T-helper 9 cell (primary cell): ENCODE results near the gene CYP3A4.
"Not testable (repeated sequence)": the region's sequence is repeated elsewhere in the genome, so short reads cannot be mapped to it uniquely, and the experiment has no call there.

Source experiments
- DNase-seq: peaks from one replicate; pipeline ENCODE4 v3.0.0-alpha.2; 2020

CYP3A4 gene

DNA sequence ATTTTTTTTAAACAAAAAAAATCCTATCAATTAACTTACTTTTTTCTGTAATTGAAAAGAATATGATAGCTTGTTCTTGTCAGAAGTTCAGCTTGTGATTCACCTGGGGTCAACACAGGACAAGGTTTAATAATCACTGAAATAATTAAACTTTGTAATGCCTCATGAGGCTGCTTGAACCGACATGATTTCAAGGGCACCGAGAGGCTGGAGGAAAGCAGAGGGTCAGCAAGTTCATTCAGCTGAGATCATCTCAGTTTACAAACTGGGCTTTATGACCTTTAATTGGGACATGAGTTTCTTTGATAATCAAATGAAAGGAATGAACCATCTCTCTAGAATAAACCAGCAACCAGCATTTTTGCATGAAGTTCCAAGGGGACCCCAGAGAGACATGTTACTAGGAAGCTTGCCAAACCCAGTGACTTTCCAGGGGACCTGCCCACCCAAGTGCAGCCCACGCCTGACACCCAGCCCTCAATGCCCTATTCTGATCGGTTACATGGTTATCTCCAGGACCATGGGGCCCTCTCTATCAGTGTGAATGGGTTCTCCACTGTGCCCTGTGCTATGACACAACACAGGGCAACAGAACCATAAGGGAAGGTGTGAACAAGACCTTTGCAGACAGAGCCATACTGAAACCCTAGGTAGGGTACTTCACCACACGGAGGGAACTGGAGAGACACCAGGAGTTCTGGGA lies 7.8 kb upstream of the CYP3A4 start:
- no peak for DNase-seq

DNA sequence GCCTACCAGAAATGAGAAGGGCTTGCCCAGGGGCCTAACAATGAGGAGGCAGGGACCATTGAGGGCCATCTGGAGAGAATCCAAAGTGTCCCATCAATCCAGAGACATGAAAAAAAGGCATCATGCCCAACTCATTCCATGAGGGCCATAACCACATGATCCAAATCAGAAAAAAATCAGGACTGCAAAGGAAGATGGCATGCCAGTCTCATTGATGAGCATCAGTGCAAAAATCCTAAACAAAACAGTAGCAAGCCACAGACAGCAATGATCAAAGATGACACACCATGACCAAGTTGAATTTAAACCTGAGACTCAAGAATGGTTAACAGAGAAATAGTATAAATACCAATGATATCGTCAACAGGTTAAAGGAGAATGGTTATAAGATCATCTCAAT lies 7.0 kb upstream of the CYP3A4 start:
- DNase-seq = no peak

DNA sequence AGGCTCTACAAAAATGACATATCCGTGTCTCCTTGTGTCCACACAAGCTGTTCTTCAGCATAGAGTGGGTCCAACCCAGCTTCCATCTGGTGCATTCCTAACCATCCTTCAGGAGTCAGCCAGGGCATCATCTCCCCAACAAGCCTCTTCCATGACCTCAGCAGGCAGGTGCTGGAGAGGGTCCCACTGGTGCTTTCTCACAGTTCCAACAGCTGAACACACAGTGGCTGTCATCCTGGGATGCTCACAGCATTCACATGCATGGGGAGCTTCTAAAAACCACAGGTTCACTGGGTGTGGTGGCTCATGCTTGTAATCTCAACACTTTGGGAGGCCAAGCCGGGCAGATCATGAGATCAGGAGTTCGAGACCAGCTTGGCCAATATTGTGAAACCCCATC lies 6.4 kb upstream of the CYP3A4 start:
- no peak for DNase-seq

DNA sequence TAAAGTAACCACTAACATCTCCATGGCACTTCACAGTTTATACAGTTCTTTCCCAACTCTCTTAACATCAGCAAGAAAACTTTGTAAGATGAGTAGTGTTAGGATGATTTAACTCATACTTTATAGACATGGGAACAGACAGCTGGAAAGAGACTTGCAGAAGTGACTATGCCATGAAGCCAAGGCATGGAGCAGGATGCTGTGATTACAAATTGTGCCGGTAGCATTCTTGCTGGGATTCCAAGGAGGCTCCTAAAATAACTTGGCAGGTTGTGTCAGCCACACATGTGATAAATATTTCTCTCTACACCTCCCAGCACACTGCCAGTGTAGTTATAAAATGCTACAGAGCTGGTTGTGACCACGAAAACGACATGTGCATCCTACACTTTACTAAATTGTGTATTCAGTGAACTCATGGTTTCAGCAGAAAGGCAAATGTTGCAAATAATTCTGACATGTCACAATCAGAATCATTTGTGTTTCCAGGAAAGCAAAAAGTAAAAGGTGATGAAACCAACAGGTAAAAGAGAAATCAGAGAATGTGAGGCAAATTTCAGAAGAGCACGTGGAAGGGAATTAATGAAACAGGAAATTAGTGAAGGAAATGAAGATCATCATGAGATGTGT lies 5.6 kb upstream of the CYP3A4 start:
- no peak for DNase-seq

DNA sequence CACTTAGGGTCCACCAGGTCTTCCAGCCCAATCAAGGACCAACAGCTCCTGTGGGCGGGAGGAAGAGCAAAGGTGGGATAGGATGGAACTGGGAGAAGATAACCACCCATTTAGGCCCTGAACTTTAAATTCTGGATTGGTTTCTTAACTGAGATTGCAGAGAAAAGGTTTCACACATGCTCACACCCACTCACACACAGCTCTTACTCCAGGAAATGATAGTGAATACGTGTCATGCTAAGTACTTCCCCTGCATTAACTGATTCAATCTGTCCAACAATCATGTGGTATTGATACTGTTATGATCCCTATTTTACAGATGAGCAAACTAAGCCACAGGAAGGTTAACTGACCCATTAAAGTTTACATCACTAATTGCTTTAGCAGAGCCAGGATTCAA lies 4.6 kb upstream of the CYP3A4 start:
- no peak for DNase-seq

DNA sequence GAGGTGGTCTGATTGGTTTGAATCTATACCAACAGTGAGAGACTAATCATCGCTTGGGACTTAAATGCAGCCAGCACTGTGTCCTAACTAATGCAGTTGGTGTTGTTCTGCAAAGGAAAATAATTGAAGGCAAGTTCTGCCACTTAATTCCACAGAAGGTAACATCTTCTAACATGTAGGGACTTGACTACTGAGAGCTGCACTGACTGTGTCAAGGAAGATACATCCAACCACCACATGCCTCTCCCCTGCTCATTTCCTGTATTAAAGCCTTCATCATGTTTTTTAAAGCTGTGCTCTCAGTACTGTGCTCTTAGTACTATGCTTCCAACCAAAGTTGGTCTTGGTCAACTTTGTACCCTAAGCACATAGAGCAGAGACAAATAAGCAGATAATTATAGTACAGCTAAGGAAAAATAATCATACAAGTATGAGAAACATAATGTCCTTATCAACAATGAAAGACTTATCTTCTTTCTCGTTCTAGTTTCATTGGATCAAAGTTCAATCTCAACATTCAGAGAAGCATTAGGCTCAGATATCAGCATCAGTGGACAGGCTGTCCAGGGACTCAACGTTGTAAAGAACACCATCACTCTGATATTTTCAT lies 2.8 kb upstream of the CYP3A4 start:
- DNase-seq = no peak

DNA sequence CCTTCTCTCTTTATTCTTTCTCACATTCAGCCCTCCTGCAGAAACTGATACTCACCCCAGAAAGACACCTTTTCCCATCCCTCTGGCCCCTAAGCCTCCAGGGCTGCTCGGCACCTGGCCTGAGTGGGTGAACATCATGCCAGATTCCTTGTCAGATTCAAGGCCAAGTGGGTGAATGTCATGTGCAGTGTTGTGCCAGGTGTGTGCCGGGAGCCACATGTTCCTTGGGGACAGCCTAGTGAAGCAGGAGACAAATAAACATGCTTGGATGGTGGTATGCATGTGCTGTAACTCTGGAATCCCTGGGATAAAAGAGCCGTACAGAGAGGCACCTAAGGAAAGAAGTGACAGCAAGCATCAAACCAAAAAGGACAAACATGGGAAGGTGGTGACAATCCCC lies 1.7 kb upstream of the CYP3A4 start:
- not testable (repeated sequence) for DNase-seq

DNA sequence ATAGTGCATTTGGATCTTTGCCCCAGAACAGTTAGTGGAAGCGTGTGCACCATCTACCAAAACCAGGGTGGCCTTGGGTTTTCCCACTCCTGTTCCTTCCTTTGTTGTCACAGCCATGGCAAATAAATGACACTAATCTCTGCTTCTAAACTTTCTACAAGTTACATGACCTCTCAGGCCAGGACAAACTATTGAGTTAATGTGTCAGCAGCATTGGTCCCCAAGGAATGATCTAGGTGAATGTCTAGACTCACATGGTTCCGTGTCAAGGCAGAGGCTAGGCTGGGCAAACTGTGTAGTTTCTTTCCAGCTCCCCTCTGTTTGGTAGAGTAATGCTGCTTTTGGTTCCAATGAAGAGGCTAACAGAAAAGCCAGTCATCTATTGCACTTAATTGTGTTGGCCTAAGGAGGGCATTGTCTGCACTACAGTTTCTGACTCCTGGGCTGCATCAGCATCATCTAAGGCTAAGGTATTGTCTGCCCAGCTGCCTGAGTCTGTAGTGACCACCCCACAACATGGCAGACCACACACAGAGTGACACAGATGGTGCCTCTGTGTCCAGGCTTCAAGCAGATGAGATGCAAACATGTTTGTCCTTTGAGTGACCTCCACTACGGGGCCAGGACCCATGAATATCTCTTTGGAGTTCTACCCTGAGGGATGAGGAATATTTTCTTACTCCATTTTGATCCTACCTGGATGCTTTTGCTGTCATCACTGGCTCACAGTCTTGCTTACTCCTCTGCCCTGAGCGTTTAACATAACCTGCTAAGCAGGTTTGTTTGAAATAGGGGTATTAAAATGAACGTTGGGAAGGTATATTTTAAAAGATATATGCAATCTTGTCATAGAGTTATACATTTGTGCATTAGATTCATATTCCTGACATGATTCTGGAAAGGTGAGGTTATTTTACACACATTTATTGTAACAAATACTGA lies 1.7 kb downstream of the CYP3A4 start:
- DNase-seq = no peak

DNA sequence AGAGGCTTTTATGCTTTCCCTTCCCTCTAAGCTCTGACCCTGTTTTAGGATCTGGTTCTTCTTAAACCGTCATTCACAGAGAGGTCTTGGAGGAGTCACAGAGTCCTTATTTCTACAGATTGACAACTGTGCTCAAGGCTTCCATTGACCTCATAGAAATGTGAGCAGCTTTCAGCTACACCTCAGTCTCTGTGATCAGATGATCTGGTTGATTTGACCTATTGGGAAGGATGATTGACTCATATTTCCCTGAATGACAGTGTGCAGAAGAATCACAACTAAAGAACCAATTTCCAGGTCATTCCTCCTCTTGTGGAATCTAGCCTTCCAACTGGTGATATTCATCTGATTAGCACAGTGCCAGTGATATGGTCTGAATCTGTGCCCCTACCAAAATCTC lies 3.4 kb downstream of the CYP3A4 start:
- DNase-seq = no peak

DNA sequence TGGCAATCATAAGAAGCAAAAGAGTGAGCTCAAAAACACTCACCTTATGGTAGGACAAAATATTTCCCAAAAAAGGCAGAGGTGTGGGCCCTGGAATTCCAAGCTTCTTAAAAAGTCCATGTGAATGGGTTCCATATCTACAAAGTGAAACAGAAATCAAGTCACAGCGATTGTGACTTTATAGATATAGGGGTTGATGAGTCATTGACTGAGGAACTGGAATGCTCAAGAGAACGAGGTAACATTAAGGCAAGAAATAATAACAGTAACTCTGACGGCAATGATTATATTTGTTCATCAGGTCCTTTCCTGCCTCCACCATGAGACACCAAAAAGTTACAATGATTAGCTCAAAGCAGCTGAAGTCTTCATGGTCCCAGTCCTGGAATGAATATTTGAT lies 4.0 kb downstream of the CYP3A4 start:
- DNase-seq = no peak

DNA sequence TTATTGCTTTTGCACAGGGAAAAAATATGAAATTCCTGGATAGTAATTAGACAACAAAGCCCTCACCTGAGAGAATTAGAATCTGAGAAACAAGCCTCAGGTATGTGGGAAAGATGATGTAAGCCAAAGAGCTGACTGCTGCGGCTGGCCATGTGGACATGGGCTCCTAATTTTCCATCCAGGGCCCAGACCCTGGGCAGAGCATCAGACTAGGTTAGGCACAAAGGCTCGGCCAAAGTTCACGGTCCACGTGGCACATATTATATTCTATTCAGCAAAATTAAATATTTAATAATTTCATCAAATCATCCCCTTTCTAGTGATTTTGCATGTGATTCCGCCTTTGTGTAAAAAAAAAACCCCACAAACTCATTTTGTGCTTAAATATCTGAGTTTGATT lies 5.1 kb downstream of the CYP3A4 start:
- no peak for DNase-seq

DNA sequence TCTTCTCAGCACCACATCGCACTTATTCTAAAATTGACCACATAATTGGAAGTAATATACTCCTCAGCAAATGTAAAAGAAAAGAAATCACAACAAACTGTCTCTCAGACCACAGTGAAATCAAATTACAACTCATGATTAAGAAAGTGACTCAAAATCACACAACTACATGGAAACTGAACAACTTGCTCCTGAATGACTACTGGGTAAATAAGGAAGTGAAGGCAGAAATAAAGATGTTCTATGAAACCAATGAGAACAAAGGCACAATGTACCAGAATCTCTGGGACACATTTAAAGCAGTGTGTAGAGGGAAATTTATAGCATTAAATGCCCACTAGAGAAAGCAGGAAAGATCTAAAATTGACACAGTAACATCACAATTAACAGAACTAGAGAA lies 10.6 kb downstream of the CYP3A4 start:
- DNase-seq = not testable (repeated sequence)

DNA sequence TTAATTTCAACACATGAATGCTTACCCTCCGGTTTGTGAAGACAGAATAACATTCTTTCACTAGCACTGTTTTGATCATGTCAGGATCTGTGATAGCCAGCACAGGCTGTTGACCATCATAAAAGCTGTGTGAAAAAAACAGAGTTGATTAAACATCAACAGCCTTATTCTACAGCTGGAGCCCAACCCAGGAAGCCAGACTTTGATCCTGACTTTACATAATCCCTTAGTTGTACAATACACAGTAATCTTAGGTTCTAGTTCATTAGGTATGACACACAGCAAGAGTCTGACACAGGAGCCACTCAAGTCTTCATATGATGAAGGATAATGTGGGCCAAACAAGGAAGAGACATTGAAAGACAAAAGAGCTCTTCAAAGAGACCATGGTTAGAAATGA lies 11.4 kb downstream of the CYP3A4 start:
- no peak for DNase-seq

DNA sequence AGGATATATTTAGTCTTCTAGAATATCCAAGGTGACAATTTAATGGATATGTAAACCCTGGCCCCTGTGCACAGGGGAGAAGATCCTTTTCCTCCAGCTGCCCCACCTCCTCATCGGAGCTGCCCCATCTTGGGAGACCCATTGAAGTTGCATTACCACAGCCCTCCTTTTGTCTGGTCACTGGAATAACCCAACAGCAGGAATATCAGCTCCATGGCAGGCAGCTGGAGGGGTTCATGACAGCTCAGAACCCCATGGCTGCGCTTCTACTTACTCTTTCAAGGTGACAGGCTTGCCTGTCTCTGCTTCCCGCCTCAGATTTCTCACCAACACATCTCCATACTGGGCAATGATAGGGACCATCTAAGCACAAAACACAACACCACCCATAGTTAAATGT lies 14.5 kb downstream of the CYP3A4 start:
- DNase-seq = not testable (repeated sequence)

DNA sequence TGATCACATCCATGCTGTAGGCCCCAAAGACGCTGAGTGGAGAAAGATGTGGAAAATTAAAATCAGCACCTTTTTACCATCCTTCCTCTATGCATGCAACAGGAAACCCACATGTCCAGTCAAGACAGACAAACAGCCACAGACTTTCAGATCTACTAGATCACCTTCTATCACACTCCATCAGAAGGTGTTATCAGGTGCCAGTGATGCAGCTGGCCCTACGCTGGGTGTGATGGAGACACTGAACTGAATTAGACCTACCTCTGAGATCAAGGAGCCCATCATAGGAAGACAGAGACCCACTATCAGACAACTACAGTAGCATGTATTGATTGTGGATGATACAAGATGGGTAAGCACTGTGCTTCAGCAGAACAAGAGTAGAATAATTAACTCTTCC lies 15.5 kb downstream of the CYP3A4 start:
- no peak for DNase-seq

DNA sequence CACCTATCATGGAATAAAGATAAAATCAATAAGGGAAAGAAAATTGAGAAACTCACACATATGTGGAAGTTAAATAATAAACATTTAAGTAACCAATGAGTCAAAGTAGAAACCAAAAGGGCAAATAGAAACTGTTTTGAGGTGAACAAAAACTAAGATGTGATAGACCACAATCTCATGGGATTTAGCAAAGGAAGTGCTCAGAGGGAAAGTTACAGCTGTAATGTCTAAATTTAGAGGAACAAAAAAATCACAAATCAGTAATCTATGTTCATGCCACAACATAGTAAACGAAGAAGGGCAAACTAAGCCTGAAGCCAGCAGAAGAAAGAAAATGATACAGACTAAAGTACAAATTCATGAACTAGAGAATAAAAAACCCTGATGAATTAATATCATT lies 16.3 kb downstream of the CYP3A4 start:
- no peak for DNase-seq

DNA sequence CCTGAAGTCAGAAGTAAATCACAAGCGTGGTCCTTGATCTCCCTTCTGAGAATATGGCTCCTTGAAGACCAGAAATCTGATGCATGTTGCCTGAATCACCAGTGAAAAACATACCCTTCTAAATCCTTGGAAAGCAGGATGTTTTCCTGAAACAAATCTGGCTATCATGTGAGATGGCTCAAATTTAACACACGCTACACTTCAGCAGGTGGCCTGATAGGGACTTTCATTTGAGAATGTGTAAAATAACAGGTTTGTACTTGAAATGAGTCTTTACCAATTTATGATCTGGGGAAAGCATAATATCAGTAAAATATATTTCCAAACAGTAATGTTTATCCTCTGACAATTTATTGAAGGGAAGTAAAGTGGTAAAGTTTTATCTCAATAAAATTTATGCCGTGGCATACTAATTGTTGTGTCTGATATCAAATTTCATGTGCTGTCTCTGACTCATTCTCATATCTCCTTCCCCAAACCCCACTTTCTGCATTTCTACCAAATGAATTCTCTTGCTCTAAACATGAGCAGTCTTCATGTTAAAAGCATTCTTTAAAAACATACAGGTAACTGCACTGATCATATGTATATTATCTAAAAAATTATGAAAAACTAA lies 17.4 kb downstream of the CYP3A4 start:
- DNase-seq = no peak

DNA sequence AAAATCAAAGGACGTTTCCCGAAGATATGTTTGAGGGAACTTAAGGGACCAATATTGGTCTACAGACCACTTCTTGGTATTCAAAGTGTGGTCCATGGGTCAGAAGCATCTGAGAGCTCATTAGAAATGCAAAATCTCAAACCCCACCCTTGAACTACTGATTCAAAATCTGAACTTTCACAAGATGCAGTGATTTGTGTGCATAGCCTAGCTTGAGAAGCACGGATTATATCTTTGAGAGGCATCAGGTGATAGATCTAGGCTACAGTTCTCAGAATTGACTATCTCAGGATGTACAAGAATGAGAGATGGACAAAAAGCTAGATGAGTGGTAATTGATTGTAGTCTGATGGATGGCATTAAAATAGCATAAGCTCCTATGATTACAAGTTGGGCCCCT lies 19.5 kb downstream of the CYP3A4 start:
- no peak for DNase-seq

DNA sequence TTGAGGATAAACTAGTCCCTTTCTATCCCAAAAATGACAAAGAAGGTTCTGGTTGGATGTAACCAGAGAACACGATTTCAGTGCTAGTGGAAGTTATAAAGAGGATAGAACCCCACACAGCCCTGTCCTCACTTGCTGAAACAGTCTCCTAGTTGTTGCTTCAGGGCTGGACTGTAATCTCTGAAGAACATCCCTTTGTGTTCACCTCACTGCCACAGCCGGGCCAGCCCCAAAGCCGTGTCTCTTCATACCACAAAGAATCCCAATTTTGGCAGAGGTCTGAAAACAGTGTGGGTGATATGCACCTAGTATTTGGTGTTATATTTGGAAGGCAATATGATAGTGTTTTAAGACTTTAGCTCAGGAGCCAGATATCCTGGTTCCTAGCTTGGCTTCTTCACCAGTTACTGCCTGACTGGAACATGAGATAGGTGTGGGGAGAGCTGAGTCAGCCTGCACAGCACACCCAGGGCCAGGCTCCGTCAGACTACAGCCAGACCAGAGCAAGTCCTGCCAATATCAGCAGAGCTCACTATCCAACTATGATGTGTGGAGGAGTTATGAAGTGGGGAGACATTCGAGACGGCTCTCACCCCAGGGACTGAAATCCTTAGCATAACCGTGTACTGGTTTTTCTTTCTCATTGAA lies 21.2 kb downstream of the CYP3A4 start:
- DNase-seq = no peak

DNA sequence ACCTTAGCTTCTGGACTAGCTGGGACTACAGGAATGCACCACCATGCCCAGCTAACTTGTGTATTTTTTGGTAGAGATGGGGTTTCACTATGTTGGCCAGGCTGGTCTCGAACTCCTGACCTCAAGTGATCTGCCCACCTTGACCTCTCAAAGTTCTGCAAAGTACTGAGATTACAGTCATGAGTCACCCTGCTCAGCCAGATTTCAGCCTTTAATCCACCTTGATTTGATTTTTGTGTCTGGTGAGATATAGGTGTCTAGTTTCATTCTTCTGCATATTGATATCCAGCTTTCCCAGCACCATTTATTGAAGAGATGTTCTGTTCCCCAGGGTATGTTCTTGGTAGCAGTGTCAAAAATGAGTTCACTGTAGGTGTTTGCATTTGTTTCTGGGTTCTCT lies 28.9 kb downstream of the CYP3A4 start:
- no peak for DNase-seq

DNA sequence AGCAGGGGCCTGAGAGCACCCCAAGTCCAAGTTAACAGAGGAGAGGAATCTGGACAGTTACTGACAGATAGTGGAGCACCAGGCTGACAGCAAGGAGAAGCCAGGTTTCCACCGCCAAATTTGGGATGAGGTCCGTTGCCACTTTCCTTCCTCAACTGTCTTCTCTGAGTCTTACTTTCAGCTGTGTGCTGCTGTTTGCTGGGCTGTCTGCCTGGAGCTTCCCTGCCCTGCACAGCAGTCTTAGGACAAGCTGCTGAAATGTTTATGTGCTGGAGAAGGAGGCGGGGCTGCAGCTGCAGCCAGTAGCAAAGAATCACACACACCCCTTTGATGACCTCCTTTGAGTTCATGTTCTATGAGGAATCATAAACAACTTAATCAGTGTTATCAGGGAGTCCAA lies 31.6 kb downstream of the CYP3A4 start:
- no peak for DNase-seq

DNA sequence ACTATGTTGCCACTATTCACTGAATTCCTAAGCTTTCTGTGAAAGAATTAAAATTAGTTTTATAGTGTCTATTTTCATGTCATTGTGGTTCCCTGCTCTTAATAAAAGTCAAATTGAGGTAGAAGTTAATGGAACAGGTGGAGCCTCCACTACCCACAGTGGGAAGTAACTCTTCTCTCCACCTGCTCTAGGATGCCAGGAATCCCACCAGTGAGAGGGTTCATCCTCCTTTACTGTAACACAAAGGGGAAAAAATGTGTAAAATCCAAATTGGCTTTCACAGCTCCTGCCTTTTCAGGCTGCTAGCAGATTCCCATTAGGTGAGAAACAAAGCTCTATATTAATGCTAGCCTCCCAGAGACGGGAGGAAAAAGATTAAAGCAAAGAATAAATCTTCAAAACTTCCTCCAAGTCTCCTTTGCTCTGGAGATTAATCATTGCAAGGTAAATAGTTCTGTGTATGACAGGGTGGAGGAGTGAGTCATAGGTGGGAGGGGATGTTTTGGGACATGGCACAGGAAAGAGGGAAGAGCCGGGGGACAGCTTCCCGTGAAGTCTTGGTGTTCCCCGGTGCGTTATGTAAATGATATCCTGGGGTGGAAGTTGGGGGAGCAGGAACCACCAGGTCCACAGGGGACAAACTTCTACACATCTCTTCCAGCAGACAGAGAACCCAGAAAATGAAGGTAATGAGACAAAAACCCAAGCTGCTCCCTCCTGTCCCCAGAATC lies 32.5 kb downstream of the CYP3A4 start:
- DNase-seq = not testable (repeated sequence)
